ENCODE results near the gene ANAPC2. TPM values are rescaled to one million over a fixed set of nuclear protein-coding genes. Genes with fewer than 3 reads are reported as not detected.
A peak's percentile ranks its signal among the peaks of the same experiment; 100 is the strongest.

The ANAPC2 gene
- total and polyA plus RNA-seq, 9 donors = 8.0 to 61.5 (median 50.6) TPM

DNA sequence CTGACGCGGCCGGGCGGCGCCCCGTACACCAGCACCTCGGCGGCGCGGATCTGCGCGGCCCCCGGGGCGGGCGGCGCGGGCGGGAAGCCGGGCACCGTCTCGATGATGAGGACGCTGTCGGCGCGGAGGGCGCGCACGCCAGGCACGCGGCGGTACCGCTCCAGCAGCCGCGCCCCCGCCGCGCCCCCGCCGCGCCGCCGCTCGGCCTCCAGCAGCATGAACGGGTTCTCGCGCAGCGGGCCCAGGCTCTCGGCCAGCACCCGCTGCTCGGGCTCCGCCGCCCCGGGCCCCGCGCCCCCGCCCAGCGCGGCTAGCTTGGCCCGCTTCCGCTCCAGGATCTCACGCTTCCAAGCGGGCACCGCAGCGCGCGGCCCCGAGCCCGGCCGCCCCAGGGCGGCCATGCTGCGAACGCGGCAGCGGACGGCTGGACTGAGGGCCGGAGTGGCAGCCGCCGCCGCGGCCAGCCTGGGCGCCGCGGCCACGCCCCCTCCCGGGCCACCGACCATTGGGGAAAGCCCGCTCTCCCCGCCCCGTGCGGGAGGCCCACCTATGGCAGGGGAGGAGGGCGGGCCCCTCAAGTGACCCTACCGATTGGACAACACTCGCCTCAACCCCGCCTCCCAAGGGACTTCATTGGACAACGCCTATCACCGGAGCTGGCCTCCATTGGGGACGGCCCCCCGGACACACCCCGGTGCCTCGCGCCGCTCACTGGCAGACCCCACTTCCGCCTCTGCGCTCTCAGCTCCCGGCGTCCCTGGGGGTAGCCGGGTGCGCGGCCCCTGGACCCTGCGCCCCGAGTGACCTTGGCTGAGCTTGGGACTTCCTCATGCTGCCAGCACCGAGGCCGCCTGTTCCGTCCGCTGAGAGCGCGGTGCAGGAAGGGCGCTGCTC, 12.2 kb upstream of the ANAPC2 start, which contains the start of gene TPRN:
TPRN (minus strand) TSS at position 431 of the 894 bp plus-strand sequence; CDS start at position 401, 30 bp downstream.
- Histone ChIP-seq H3K4me3 (peak within 1 kb of the TSS; percentile 62), H3K4me1 (ENCODE audit: insufficient read depth) (peaks cover 21% of the 10 kb centered on the region), H3K36me3 (no peaks in the 10 kb centered on the region), H3K27me3 (no peaks in the 10 kb centered on the region), H3K27ac (peak within 1 kb of the TSS in 1 of 2 donors; percentile 54), H3K9me3 (no peaks in the 10 kb centered on the region)
- WGBS, 3 donors = 0 to 1% (median 1%) methylated on average over 32 to 118 of the region's 118 CpGs
- TF ChIP-seq, protein P1, sequence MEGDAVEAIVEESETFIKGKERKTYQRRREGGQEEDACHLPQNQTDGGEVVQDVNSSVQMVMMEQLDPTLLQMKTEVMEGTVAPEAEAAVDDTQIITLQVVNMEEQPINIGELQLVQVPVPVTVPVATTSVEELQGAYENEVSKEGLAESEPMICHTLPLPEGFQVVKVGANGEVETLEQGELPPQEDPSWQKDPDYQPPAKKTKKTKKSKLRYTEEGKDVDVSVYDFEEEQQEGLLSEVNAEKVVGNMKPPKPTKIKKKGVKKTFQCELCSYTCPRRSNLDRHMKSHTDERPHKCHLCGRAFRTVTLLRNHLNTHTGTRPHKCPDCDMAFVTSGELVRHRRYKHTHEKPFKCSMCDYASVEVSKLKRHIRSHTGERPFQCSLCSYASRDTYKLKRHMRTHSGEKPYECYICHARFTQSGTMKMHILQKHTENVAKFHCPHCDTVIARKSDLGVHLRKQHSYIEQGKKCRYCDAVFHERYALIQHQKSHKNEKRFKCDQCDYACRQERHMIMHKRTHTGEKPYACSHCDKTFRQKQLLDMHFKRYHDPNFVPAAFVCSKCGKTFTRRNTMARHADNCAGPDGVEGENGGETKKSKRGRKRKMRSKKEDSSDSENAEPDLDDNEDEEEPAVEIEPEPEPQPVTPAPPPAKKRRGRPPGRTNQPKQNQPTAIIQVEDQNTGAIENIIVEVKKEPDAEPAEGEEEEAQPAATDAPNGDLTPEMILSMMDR (IDR thresholded peaks at IDR 0.05) = peak in 1 of 3 donors; percentile 24
- TF ChIP-seq POLR2A (IDR thresholded peaks at IDR 0.05) (peak; percentile 71), EP300 (IDR thresholded peaks at IDR 0.05) (no peak)
- DNase-seq = peak; percentile 99 to 100 (median 99)
- intact Hi-C loops (cut with DNase I) = no loop called here

DNA sequence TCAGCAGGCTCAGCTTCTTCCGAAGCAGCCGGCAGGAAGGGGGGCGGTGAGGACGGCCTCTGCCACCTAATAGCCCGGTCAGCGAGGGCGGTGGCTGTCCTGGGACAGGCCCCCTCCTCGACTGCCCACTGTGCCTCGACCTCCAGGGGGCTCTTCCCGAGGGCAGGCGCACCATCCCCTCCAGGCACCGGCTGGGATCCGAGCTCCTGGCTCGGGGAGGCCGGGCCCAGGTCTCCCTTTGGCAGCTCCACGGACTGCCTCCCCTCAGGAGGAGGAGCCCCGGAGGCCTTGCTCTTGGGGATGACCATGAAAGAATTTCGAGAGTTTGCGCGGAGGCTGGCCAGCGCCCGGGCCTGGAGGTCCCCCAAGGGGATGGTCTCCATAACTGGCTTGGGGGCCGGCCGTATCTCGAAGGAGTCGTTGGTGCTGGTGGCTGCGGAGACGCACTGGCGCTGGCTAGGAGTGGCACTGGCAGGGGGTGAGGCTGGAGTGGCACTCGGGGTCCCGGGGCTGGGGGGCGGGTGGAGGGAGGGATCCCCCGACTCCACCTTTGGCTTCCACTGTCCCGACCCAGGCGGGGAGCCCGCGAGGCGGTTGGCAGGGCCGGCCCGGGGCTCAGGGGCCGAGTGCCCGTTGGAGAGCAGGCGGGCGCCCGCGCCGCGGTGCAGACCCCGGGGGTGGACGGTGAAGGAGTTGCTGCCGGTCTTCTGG, 11.2 kb upstream of the ANAPC2 start:
- H3K4me3 ChIP-seq = peak overlapping the region; percentile 40
- no peaks in the 10 kb centered on the region for H3K27me3 ChIP-seq
- no peak for TF ChIP-seq EP300 (IDR thresholded peaks at IDR 0.05)
- no peak for TF ChIP-seq POLR2A (IDR thresholded peaks at IDR 0.05)
- H3K27ac ChIP-seq = no peak overlapping the region
- intact Hi-C loops (cut with DNase I) = no loop called here
- H3K9me3 ChIP-seq = no peaks in the 10 kb centered on the region
- peak in 1 of 5 donors; percentile 43 for DNase-seq
- H3K36me3 ChIP-seq = no peaks in the 10 kb centered on the region
- WGBS, 3 donors = 3 to 6% (median 4%) methylated on average over 33 to 51 of the region's 51 CpGs
- H3K4me1 ChIP-seq (ENCODE audit: insufficient read depth) = peaks cover 17% of the 10 kb centered on the region

DNA sequence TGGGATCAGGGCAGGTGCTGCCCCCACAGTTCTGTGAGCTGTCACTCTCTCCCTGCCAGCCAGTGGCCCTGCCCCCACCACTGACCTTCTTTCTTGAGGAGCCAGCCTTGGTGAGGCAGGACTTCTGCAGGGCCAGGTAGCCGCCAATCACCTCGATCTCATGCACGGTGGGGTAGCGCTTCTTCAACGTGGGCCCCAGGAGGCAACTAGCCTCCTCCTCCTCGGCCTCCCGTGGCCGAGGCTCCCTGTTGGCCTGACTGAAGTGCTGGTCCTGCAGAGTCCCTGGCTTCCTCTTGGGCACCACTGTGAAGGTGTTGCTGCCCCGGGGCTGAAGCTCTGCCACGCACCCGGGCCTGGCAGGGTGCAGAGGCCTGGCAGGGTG, 10.5 kb upstream of the ANAPC2 start:
- Histone ChIP-seq H3K4me3 (no peak overlapping the region), H3K4me1 (ENCODE audit: insufficient read depth) (peaks cover 11% of the 10 kb centered on the region), H3K36me3 (no peaks in the 10 kb centered on the region), H3K27me3 (no peaks in the 10 kb centered on the region), H3K9me3 (no peaks in the 10 kb centered on the region), H3K27ac (no peak overlapping the region)
- 67 to 78% (median 68%) methylated on average over 11 of the region's 11 CpGs for WGBS, 3 donors
- no peak for DNase-seq
- TF ChIP-seq POLR2A (IDR thresholded peaks at IDR 0.05) = no peak
- TF ChIP-seq EP300 (IDR thresholded peaks at IDR 0.05) = no peak
- TF ChIP-seq, protein P1 (IDR thresholded peaks at IDR 0.05) = no peak
- intact Hi-C loops (cut with DNase I) = no loop called here

DNA sequence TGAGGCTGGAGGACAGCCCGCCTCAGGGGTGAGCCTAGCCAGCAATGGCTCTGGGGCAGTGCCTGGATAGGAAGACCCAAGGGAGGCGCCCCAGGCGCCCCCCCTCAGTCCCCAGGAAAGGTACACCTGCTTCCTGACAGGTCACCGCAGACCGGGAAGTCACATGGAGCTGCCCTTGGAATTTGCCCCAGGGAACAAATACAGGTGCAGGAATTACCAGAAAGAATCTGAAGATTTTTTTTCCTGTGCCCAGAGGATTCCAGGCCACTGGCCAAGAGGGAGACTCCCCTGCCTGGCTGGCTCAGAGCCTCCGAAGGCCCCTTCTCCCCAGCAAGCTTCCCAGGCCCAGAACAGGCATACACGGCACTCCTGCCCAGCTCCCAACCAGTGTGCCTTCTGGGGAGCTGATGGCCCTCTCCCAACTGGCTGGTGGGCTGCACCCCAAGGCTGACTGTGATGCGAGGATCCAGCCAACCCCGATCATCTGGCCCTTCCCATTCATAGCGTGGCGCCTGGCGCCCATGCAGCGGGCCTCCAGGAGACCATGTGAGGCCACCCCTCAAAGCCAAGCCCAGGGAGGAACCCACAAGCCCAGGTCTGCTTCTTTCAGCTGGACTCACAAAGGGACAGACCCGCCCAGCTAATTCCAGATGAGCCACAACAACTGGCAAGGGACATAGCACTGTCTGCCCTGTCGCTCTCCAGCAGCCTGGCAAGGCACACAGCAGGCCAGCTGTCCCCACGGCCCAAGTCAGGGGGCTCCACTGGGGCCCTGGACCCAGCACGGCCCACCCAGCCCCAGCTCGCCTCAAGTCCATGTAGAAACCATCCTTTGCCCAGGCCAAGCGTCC, 9.9 kb upstream of the ANAPC2 start:
- Histone ChIP-seq H3K4me3 (no peak overlapping the region), H3K27me3 (no peaks in the 10 kb centered on the region), H3K27ac (no peak overlapping the region), H3K9me3 (no peaks in the 10 kb centered on the region), H3K4me1 (ENCODE audit: insufficient read depth) (peaks cover 9% of the 10 kb centered on the region), H3K36me3 (no peaks in the 10 kb centered on the region)
- 73 to 82% (median 79%) methylated on average over 12 to 19 of the region's 19 CpGs for WGBS, 3 donors
- TF ChIP-seq POLR2A (IDR thresholded peaks at IDR 0.05) = no peak
- TF ChIP-seq EP300 (IDR thresholded peaks at IDR 0.05) = no peak
- TF ChIP-seq, protein P1 (IDR thresholded peaks at IDR 0.05) = no peak
- no peak for DNase-seq
- intact Hi-C loops (cut with DNase I) = no loop called here

Data from ovary (tissue), 9 donors.